T-cell (primary cell): ENCODE measurements around the gene ADGRB3. TPM values are rescaled to one million over a fixed set of nuclear protein-coding genes. Genes with fewer than 3 reads are reported as not detected.
"Not testable (repeated sequence)": the region's sequence is repeated elsewhere in the genome, so short reads cannot be mapped to it uniquely, and the experiment has no call there.

Experiments used
- ATAC-seq, 4 experiments: fragments of 200-7000 bp in 3 of 4; fragments of 150-1000 bp in 1 of 4; cut with Tn5 transposase; replicated peaks in 1 of 4; 1 replicate in 3 of 4; 2 replicates in 1 of 4; pipeline ENCODE4 v1.10.0; 2021; ENCODE audit warnings: moderate library complexity in 3 of 4, mild to moderate bottlenecking in 2 of 4, moderate number of reproducible peaks in 1 of 4
- CTCF ChIA-PET, 2 donors: fragments of 300-600 bp; sonication (Branson Sonifier 250); formaldehyde crosslinking; loops; one replicate each; lab custom pipeline; 2022; ENCODE audit warnings: antibody characterized with exemption in 2 of 2; lab: Charles Lee
- POLR2A ChIA-PET, 2 donors: fragments of 300-600 bp; sonication (Branson Sonifier 250); formaldehyde crosslinking; loops; one replicate each; lab custom pipeline; 2022; ENCODE audit warnings: antibody characterized with exemption in 2 of 2; lab: Charles Lee
- DNase-seq, 35 experiments: peaks; one replicate each; pipeline versions ENCODE4 v3.0.0 to v3.0.0-alpha.2; 2013 to 2023
- H3K27ac ChIP-seq: one replicate; pipeline ENCODE4 v1.5.1; 2013; ENCODE audit warnings: low read length
- H3K27me3 ChIP-seq, 2 experiments: replicated peaks in 1 of 2; 1 replicate in 1 of 2; 2 replicates in 1 of 2; pipeline versions ENCODE4 v1.6.1 to v1.7.0; 2013; ENCODE audit warnings: low read length in 1 of 2, mixed read lengths in 1 of 2; ENCODE audit not compliant: control insufficient read depth in 2 of 2, insufficient read depth in 2 of 2; ENCODE audit errors: extremely low read depth in 1 of 2
- H3K36me3 ChIP-seq, 2 donors: 1 replicate in 1 of 2; 2 replicates in 1 of 2; pipeline versions ENCODE4 v1.6.1 to v1.7.0; 2013; ENCODE audit warnings: low read length in 1 of 2; ENCODE audit not compliant: control insufficient read depth in 2 of 2, insufficient read depth in 1 of 2; ENCODE audit errors: extremely low read depth in 1 of 2
- H3K4me1 ChIP-seq, 2 experiments: 1 replicate in 1 of 2; 2 replicates in 1 of 2; pipeline versions ENCODE4 v1.6.1 to v1.7.0; 2013; ENCODE audit warnings: low read length in 2 of 2, mixed read lengths in 1 of 2; ENCODE audit not compliant: insufficient read depth in 2 of 2, control insufficient read depth in 1 of 2; ENCODE audit errors: extremely low read depth in 1 of 2
- H3K4me3 ChIP-seq, 2 donors: 1 replicate in 1 of 2; 2 replicates in 1 of 2; pipeline versions ENCODE4 v1.5.1 to v1.7.0; 2013; ENCODE audit warnings: mild to moderate bottlenecking in 2 of 2, low read length in 1 of 2, moderate library complexity in 1 of 2; ENCODE audit not compliant: control insufficient read depth in 1 of 2; ENCODE audit errors: extremely low read depth in 1 of 2
- H3K9me3 ChIP-seq: 2 replicates; pipeline ENCODE4 v1.7.0; 2013
- H3K27ac Mint-ChIP-seq, 2 donors: one replicate each; pipeline ENCODE4 v1.8.0; 2020 to 2021; ENCODE audit warnings: mild to moderate bottlenecking in 2 of 2, mixed read lengths in 2 of 2
- H3K27me3 Mint-ChIP-seq, 2 donors: one replicate each; pipeline ENCODE4 v1.8.0; 2021 to 2022; ENCODE audit warnings: mixed read lengths in 2 of 2
- H3K36me3 Mint-ChIP-seq: one replicate; pipeline ENCODE4 v1.8.0; 2021; ENCODE audit warnings: mixed read lengths
- H3K4me1 Mint-ChIP-seq, 3 donors: one replicate each; pipeline ENCODE4 v1.8.0; 2020 to 2022; ENCODE audit warnings: mixed read lengths in 3 of 3, mild to moderate bottlenecking in 1 of 3
- H3K4me3 Mint-ChIP-seq, 3 donors: one replicate each; pipeline ENCODE4 v1.8.0; 2020 to 2022; ENCODE audit warnings: mild to moderate bottlenecking in 3 of 3, mixed read lengths in 3 of 3, moderate library complexity in 3 of 3
- H3K9me3 Mint-ChIP-seq, 3 donors: one replicate each; pipeline ENCODE4 v1.8.0; 2020 to 2022; ENCODE audit warnings: mixed read lengths in 3 of 3
- WGBS: methylation state at CpG from one replicate; pipeline ENCODE4 v1.1.5; 2013; ENCODE audit warnings: missing lambda C conversion rate; ENCODE audit not compliant: insufficient coverage; 5-methylcytosine and 5-hydroxymethylcytosine counted together
- total RNA-seq, 35 experiments: library from RNA in 6 of 35; stranded (reverse) in 6 of 35; fragments of 120-200 nt in 1 of 35; gene quantifications; one replicate each; pipeline versions ENCODE4 v1.2.1 to v1.2.4 and lab custom pipeline; 2013 to 2026

Gene ADGRB3
- total RNA-seq, 5 donors from 2014 or later (not counting 1 experiment from before 2014, with no cell fraction given) = not detected

DNA sequence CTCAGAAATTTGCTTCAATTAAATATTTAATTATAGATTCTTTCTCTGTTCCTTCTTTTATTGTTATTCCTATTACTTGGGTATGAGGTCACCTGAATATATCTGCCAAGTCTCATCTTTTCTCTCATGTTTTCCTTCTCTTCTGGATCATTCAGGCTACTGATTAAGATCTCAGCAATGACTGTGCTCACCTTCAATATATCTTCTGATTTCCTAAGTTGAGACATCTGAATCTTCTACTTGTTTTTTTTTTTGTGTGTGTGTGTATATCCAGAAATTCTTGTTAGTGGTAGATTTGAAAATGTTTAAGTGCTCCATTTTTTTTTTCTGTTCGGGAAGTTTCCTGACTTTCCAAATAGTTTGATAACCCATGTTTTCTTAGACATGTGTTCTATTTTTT is 108.0 kb downstream of the ADGRB3 start:
- no peaks in the 10 kb centered on the region for H3K9me3 Mint-ChIP-seq
- no peak overlapping the region for H3K4me3 Mint-ChIP-seq
- no peak overlapping the region for H3K27ac Mint-ChIP-seq
- no peak overlapping the region for H3K4me3 ChIP-seq
- H3K27ac ChIP-seq = no peak overlapping the region
- H3K36me3 Mint-ChIP-seq = no peaks in the 10 kb centered on the region
- no peaks in the 10 kb centered on the region for H3K27me3 ChIP-seq
- WGBS = no CpG with 5 or more reads among the region's 1 CpG
- POLR2A ChIA-PET = interaction anchor here in 1 of 2 donors (0.6 kb wide), 1 partner anchor 957 kb away, joined by 3 read pairs; no protein-coding TSS in a partner anchor
- DNase-seq = no peak
- H3K27me3 Mint-ChIP-seq = no peaks in the 10 kb centered on the region
- peaks cover 9 to 13% (median 12%) of the 10 kb centered on the region in 3 donors for H3K4me1 Mint-ChIP-seq
- H3K36me3 ChIP-seq = no peaks in the 10 kb centered on the region
- peaks cover 0 to 3% of the 10 kb centered on the region in 2 experiments for H3K4me1 ChIP-seq
- ATAC-seq = no peak
- CTCF ChIA-PET = interaction anchor here in 1 of 2 donors (0.5 kb wide), 1 partner anchor 35 kb away, joined by 6 read pairs; no protein-coding TSS in a partner anchor
- H3K9me3 ChIP-seq = no peaks in the 10 kb centered on the region

DNA sequence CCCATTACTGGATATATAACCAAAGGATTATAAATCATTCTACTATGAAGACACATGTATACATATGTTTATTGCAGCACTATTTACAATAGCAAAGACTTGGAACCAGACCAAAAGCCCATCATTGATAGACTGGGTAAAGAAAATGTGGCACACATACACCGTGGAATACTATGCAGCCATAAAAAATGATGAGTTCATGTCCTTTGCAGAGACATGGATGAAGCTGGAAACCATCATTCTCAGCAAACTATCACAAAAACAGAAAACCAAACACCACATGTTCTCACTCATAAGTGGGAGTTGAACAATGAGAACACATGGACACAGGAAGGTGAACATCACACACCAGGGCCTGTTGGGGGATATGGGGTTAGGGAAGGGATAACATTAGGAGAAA is 109.3 kb downstream of the ADGRB3 start:
- H3K9me3 ChIP-seq, H3K27me3 Mint-ChIP-seq, ATAC-seq, DNase-seq, H3K4me3 Mint-ChIP-seq, H3K36me3 Mint-ChIP-seq, H3K27ac ChIP-seq, H3K27me3 ChIP-seq, CTCF ChIA-PET, H3K36me3 ChIP-seq, H3K9me3 Mint-ChIP-seq, H3K4me1 ChIP-seq, H3K27ac Mint-ChIP-seq, H3K4me3 ChIP-seq: not testable (repeated sequence)
- no CpG with 5 or more reads among the region's 1 CpG for WGBS
- POLR2A ChIA-PET = interaction anchor here in 1 of 2 donors (0.6 kb wide), 1 partner anchor 1460 kb away, joined by 3 read pairs; no protein-coding TSS in a partner anchor
- peaks cover 9 to 13% (median 12%) of the 10 kb centered on the region in 3 donors for H3K4me1 Mint-ChIP-seq

GRCh38 chr6:68746376-68746775 is 111.3 kb downstream of the ADGRB3 start:
- no peak for DNase-seq
- Histone ChIP-seq H3K4me1 (no peaks in the 10 kb centered on the region), H3K4me3 (no peak overlapping the region), H3K27ac (no peak overlapping the region), H3K36me3 (no peaks in the 10 kb centered on the region), H3K27me3 (no peaks in the 10 kb centered on the region), H3K9me3 (no peaks in the 10 kb centered on the region)
- Mint-ChIP-seq H3K36me3 (no peaks in the 10 kb centered on the region), H3K27ac (no peak overlapping the region), H3K9me3 (no peaks in the 10 kb centered on the region), H3K4me3 (no peak overlapping the region), H3K4me1 (peaks cover 0 to 4% (median 0%) of the 10 kb centered on the region in 3 donors), H3K27me3 (no peaks in the 10 kb centered on the region)
- POLR2A ChIA-PET = no interaction called here
- no CpG with 5 or more reads among the region's 1 CpG for WGBS
- CTCF ChIA-PET = no interaction called here
- no peak for ATAC-seq

DNA sequence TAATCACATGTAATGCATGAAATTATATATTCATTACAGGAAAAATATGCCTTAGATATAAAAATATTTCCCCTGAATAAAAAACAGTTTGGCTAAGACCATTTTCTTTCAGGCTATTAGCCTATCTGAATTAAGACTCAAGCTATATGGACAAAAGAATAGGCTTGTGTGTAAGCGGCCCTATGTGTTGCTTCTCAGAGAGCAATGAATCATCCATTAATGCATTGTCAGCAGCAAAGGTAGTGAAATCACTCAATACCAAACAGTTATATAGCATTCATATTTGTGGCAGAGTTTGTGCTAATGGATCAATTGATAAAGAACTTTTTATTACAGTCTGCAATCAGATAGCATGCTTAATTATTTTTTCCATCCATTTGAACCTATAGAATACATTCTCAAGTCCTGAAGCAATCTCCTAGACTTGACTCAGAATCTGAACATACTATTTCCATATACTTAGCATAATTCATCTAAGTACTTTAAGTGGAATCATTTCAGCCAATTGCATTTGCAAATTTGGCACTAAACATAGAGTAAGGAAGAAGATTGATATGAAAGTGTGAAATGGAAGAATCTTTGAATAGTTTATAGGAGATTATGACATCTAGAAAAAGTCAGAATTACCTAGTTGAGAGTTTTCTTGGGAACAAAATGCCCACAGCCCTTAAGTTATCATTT is 112.2 kb downstream of the ADGRB3 start:
- Histone ChIP-seq H3K9me3 (no peaks in the 10 kb centered on the region), H3K4me3 (no peak overlapping the region), H3K27me3 (no peaks in the 10 kb centered on the region), H3K4me1 (no peaks in the 10 kb centered on the region), H3K27ac (no peak overlapping the region), H3K36me3 (no peaks in the 10 kb centered on the region)
- no peaks in the 10 kb centered on the region for H3K36me3 Mint-ChIP-seq
- H3K9me3 Mint-ChIP-seq = no peaks in the 10 kb centered on the region
- ChIA-PET POLR2A (no interaction called here), CTCF (no interaction called here)
- H3K4me3 Mint-ChIP-seq = no peak overlapping the region
- no peaks in the 10 kb centered on the region for H3K27me3 Mint-ChIP-seq
- H3K27ac Mint-ChIP-seq = no peak overlapping the region
- no CpG with 5 or more reads among the region's 1 CpG for WGBS
- DNase-seq (no peak), ATAC-seq (no peak)
- no peaks in the 10 kb centered on the region for H3K4me1 Mint-ChIP-seq

- ATAC-seq, H3K36me3 Mint-ChIP-seq, POLR2A ChIA-PET, H3K4me3 Mint-ChIP-seq, H3K27me3 Mint-ChIP-seq, H3K4me3 ChIP-seq, H3K9me3 ChIP-seq, H3K36me3 ChIP-seq, H3K9me3 Mint-ChIP-seq, CTCF ChIA-PET, H3K27ac ChIP-seq, H3K4me1 ChIP-seq, H3K27me3 ChIP-seq, H3K4me1 Mint-ChIP-seq, H3K27ac Mint-ChIP-seq, DNase-seq: not testable (repeated sequence)
- no CpG with 5 or more reads among the region's 3 CpGs for WGBS
Measured at GRCh38 chr6:68747832-68748231, 112.8 kb downstream of the ADGRB3 start.

DNA sequence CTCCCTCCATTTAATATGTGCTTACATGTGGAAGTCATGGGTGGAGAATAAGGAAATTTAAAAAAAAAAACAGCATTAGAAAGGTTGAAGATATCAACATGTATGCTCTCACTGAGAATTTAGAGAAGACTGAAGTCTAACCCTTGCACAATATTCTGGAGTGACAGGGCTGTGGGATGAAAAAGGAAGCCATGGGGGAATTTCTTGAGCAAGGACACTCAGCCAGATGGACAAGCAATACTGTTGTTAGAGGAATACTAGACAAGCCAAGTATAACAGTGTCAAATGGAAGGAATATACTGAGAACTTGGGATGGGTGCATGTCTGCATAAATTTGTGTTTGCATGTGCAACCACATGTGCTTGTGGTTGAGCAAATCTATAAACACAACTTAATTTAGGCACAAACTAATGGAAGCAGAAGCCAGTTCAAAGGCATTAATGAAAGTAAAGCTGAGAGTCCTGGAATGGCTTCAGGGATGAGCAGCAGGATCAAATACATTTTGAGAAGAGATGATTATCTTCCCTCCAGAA is 119.7 kb downstream of the ADGRB3 start:
- Histone ChIP-seq H3K27me3 (no peaks in the 10 kb centered on the region), H3K4me3 (no peak overlapping the region), H3K9me3 (no peaks in the 10 kb centered on the region), H3K4me1 (no peaks in the 10 kb centered on the region), H3K27ac (no peak overlapping the region), H3K36me3 (no peaks in the 10 kb centered on the region)
- no peak overlapping the region for H3K27ac Mint-ChIP-seq
- H3K4me1 Mint-ChIP-seq = no peaks in the 10 kb centered on the region
- DNase-seq (no peak), ATAC-seq (no peak)
- POLR2A ChIA-PET = interaction anchor here in 1 of 2 donors (0.7 kb wide), 1 partner anchor 212 kb away, joined by 5 read pairs; no protein-coding TSS in a partner anchor
- CTCF ChIA-PET = no interaction called here
- H3K36me3 Mint-ChIP-seq = no peaks in the 10 kb centered on the region
- H3K9me3 Mint-ChIP-seq = no peaks in the 10 kb centered on the region
- H3K4me3 Mint-ChIP-seq = no peak overlapping the region
- peaks cover 0 to 1% of the 10 kb centered on the region in 2 donors for H3K27me3 Mint-ChIP-seq
